ENCODE results near the gene ZNF827.

Gene ZNF827

DNA sequence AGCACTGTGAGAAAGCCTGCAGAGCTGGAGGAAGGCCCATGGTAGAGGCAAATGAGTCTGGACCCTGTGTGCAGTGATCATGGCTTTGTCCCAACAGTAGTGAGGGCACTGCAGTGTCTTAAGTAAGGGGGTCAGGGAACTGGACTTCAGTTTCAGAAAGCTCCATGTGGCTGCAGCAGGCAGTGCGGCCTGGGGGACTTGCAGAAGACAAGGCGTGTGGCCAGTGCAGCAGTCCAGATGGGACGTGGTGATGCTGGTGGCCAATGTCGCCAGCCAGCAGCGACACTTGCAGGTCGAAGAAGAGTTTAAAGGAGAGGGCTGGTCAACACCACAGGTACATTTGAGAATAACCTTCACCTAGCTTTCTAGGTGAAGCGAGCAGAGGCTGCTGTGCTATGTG is 113.4 kb downstream of the ZNF827 start:
- ATAC-seq = peak; percentile 34; the same call in 2 of the 3 replicates
- TF ChIP-seq, protein P1, sequence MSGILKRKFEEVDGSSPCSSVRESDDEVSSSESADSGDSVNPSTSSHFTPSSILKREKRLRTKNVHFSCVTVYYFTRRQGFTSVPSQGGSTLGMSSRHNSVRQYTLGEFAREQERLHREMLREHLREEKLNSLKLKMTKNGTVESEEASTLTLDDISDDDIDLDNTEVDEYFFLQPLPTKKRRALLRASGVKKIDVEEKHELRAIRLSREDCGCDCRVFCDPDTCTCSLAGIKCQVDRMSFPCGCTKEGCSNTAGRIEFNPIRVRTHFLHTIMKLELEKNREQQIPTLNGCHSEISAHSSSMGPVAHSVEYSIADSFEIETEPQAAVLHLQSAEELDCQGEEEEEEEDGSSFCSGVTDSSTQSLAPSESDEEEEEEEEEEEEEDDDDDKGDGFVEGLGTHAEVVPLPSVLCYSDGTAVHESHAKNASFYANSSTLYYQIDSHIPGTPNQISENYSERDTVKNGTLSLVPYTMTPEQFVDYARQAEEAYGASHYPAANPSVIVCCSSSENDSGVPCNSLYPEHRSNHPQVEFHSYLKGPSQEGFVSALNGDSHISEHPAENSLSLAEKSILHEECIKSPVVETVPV (CRISPR knock-in tag; IDR thresholded peaks at IDR 0.05) = no peak
- TF ChIP-seq ZFP3 (CRISPR knock-in tag; IDR thresholded peaks at IDR 0.05) (no peak), ISL1 (CRISPR knock-in tag; IDR thresholded peaks at IDR 0.05) (no peak), ZFP30 (CRISPR knock-in tag; IDR thresholded peaks at IDR 0.05) (no peak), GLIS3 (CRISPR knock-in tag; IDR thresholded peaks at IDR 0.05) (no peak), ZNF565 (CRISPR knock-in tag; conservative IDR thresholded peaks at IDR 0.05; ENCODE audit: low read depth) (no peak), ZNF8 (CRISPR knock-in tag; IDR thresholded peaks at IDR 0.05) (no peak), ZC3H10 (CRISPR knock-in tag; IDR thresholded peaks at IDR 0.05) (no peak), RARB (CRISPR knock-in tag; IDR thresholded peaks at IDR 0.05) (no peak), SNAI2 (CRISPR knock-in tag; IDR thresholded peaks at IDR 0.05) (no peak), TOX (CRISPR knock-in tag; IDR thresholded peaks at IDR 0.05; ENCODE audit: borderline replicate concordance) (no peak), ARNTL (CRISPR knock-in tag; IDR thresholded peaks at IDR 0.05; ENCODE audit: borderline replicate concordance, low read depth) (no peak)
- TF ChIP-seq, protein P2, sequence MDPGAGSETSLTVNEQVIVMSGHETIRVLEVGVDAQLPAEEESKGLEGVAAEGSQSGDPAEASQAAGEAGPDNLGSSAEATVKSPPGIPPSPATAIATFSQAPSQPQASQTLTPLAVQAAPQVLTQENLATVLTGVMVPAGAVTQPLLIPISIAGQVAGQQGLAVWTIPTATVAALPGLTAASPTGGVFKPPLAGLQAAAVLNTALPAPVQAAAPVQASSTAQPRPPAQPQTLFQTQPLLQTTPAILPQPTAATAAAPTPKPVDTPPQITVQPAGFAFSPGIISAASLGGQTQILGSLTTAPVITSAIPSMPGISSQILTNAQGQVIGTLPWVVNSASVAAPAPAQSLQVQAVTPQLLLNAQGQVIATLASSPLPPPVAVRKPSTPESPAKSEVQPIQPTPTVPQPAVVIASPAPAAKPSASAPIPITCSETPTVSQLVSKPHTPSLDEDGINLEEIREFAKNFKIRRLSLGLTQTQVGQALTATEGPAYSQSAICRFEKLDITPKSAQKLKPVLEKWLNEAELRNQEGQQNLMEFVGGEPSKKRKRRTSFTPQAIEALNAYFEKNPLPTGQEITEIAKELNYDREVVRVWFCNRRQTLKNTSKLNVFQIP (CRISPR knock-in tag; IDR thresholded peaks at IDR 0.05; ENCODE audit: borderline replicate concordance, low read depth) = no peak
- TF ChIP-seq, protein P3, sequence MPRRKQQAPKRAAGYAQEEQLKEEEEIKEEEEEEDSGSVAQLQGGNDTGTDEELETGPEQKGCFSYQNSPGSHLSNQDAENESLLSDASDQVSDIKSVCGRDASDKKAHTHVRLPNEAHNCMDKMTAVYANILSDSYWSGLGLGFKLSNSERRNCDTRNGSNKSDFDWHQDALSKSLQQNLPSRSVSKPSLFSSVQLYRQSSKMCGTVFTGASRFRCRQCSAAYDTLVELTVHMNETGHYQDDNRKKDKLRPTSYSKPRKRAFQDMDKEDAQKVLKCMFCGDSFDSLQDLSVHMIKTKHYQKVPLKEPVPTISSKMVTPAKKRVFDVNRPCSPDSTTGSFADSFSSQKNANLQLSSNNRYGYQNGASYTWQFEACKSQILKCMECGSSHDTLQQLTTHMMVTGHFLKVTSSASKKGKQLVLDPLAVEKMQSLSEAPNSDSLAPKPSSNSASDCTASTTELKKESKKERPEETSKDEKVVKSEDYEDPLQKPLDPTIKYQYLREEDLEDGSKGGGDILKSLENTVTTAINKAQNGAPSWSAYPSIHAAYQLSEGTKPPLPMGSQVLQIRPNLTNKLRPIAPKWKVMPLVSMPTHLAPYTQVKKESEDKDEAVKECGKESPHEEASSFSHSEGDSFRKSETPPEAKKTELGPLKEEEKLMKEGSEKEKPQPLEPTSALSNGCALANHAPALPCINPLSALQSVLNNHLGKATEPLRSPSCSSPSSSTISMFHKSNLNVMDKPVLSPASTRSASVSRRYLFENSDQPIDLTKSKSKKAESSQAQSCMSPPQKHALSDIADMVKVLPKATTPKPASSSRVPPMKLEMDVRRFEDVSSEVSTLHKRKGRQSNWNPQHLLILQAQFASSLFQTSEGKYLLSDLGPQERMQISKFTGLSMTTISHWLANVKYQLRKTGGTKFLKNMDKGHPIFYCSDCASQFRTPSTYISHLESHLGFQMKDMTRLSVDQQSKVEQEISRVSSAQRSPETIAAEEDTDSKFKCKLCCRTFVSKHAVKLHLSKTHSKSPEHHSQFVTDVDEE (CRISPR knock-in tag; IDR thresholded peaks at IDR 0.05) = no peak
- TF ChIP-seq, protein P4, sequence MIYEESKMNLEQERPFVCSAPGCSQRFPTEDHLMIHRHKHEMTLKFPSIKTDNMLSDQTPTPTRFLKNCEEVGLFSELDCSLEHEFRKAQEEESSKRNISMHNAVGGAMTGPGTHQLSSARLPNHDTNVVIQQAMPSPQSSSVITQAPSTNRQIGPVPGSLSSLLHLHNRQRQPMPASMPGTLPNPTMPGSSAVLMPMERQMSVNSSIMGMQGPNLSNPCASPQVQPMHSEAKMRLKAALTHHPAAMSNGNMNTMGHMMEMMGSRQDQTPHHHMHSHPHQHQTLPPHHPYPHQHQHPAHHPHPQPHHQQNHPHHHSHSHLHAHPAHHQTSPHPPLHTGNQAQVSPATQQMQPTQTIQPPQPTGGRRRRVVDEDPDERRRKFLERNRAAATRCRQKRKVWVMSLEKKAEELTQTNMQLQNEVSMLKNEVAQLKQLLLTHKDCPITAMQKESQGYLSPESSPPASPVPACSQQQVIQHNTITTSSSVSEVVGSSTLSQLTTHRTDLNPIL (CRISPR knock-in tag; IDR thresholded peaks at IDR 0.05; ENCODE audit: low read depth) = no peak

DNA sequence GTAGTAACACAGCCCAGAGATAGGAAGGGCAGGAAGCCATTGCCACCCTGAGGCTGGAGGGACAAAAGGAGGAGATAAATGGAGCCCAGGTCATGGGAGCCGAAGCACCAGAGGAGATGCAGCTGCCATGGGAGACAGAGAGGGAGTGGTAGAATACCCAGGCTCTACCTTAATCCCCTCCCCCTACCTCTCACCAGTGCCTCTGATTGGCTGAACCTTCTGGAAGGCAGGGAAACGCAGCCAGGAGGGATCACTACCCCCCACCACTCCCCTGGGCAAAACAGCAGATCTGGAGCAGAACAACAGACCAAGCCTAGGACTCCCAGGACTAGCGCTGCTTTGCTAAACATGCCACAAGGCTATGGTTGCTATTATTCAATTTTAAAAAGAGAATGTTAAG is 114.2 kb downstream of the ZNF827 start:
- TF ChIP-seq, protein P4 (CRISPR knock-in tag; IDR thresholded peaks at IDR 0.05; ENCODE audit: low read depth) = no peak
- no peak for TF ChIP-seq ZNF8 (CRISPR knock-in tag; IDR thresholded peaks at IDR 0.05)
- no peak for TF ChIP-seq ARNTL (CRISPR knock-in tag; IDR thresholded peaks at IDR 0.05; ENCODE audit: borderline replicate concordance, low read depth)
- no peak for TF ChIP-seq ESRRG (CRISPR knock-in tag; IDR thresholded peaks at IDR 0.05)
- TF ChIP-seq, protein P3 (CRISPR knock-in tag; IDR thresholded peaks at IDR 0.05) = no peak
- TF ChIP-seq RARB (CRISPR knock-in tag; IDR thresholded peaks at IDR 0.05) = no peak
- no peak for TF ChIP-seq ZC3H10 (CRISPR knock-in tag; IDR thresholded peaks at IDR 0.05)
- TF ChIP-seq CSDC2 (CRISPR knock-in tag; IDR thresholded peaks at IDR 0.05) = no peak
- ATAC-seq = no peak; the same call in 2 of the 3 replicates

DNA sequence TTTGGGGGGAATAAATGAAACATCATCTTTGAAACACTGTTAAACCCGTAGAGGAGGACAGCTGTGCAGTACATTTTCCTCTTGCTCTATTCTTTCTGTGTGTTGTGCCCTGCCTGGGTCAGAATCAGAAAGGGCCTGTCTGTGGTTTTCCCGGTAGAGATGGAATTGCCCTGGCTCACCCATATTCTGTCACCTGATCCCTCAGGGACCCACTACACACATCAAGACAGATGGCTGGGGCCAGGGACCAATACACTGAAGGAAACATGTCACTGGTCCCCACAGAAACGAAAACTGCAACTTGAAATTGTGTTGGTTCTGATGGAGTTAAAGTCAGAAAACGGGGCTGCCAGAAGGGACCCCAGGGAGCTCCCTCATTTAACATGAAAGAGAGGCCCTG is 114.9 kb downstream of the ZNF827 start:
- TF ChIP-seq CSDC2 (CRISPR knock-in tag; IDR thresholded peaks at IDR 0.05) = no peak
- no peak for TF ChIP-seq ZNF8 (CRISPR knock-in tag; IDR thresholded peaks at IDR 0.05)
- no peak for TF ChIP-seq ZC3H10 (CRISPR knock-in tag; IDR thresholded peaks at IDR 0.05)
- no peak for TF ChIP-seq SNAI2 (CRISPR knock-in tag; IDR thresholded peaks at IDR 0.05)
- TF ChIP-seq ZFP3 (CRISPR knock-in tag; IDR thresholded peaks at IDR 0.05) = no peak
- ATAC-seq = no peak
